Activated B cell treated with CpG ODN at 0.5 μM for 24 hours (primary cell): ENCODE results near the gene NOC3L. TPM values are rescaled to one million over a fixed set of nuclear protein-coding genes. Genes with fewer than 3 reads are reported as not detected.
A peak's percentile ranks its signal among the peaks of the same experiment; 100 is the strongest.

Source experiments
- ATAC-seq: fragments of 200-7000 bp; cut with Tn5 transposase; one replicate; pipeline ENCODE4 v1.10.0; 2021; ENCODE audit warnings: low read depth, mild to moderate bottlenecking, moderate library complexity
- CTCF ChIA-PET: fragments of 350-600 bp; sonication (Branson Sonifier 250); formaldehyde crosslinking; loops from one replicate; lab custom pipeline; 2021; ENCODE audit warnings: antibody characterized with exemption; lab: Charles Lee
- POLR2A ChIA-PET: fragments of 350-600 bp; sonication (Branson Sonifier 250); formaldehyde crosslinking; loops from one replicate; lab custom pipeline; 2021; ENCODE audit warnings: antibody characterized with exemption; lab: Charles Lee
- DNase-seq: peaks from one replicate; pipeline ENCODE4 v3.0.0; 2022
- H3K27ac Mint-ChIP-seq: one replicate; pipeline ENCODE4 v1.8.0; 2020; ENCODE audit warnings: mixed read lengths
- H3K27me3 Mint-ChIP-seq: one replicate; pipeline ENCODE4 v1.8.0; 2021; ENCODE audit warnings: mixed read lengths
- H3K36me3 Mint-ChIP-seq: one replicate; pipeline ENCODE4 v1.8.0; 2021; ENCODE audit warnings: low read depth, mixed read lengths
- H3K4me1 Mint-ChIP-seq: one replicate; pipeline ENCODE4 v1.8.0; 2021; ENCODE audit warnings: mixed read lengths
- H3K4me3 Mint-ChIP-seq: one replicate; pipeline ENCODE4 v1.8.0; 2020; ENCODE audit warnings: mild to moderate bottlenecking, mixed read lengths
- H3K9me3 Mint-ChIP-seq: one replicate; pipeline ENCODE4 v1.8.0; 2020; ENCODE audit warnings: mixed read lengths
- intact Hi-C: fragments of 100-400 bp; cut with micrococcal nuclease; formaldehyde crosslinking; loops from one replicate; pipeline ENCODE4 v1.15.1; 2024
- total RNA-seq: library from RNA; stranded (reverse); gene quantifications from 2 replicates; pipeline ENCODE4 v1.2.3, GENCODE V29; 2022
- TF ChIP-seq, protein P1 (sequence below): fragments of 200-600 bp; IDR thresholded peaks from one replicate; pipeline ENCODE4 v1.8.0; 2022; ENCODE audit warnings: antibody characterized with exemption, mild to moderate bottlenecking

The NOC3L gene, protein sequence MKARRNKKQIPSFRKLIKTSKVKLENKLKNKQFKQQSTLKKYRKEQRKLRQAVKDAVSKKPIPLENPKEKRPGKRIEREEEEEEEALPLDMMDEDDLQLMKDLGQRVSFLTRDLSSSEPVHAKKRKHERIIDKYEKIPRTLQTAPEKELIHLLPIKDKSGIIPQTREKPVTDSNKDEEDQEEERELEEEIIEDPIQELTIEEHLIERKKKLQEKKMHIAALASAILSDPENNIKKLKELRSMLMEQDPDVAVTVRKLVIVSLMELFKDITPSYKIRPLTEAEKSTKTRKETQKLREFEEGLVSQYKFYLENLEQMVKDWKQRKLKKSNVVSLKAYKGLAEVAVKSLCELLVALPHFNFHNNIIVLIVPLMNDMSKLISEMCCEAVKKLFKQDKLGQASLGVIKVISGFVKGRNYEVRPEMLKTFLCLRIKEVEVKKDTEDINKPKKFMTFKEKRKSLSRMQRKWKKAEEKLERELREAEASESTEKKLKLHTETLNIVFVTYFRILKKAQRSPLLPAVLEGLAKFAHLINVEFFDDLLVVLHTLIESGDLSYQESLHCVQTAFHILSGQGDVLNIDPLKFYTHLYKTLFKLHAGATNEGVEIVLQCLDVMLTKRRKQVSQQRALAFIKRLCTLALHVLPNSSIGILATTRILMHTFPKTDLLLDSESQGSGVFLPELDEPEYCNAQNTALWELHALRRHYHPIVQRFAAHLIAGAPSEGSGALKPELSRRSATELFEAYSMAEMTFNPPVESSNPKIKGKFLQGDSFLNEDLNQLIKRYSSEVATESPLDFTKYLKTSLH
- 46.7 and 50.8 TPM in 2 replicates for total RNA-seq

DNA sequence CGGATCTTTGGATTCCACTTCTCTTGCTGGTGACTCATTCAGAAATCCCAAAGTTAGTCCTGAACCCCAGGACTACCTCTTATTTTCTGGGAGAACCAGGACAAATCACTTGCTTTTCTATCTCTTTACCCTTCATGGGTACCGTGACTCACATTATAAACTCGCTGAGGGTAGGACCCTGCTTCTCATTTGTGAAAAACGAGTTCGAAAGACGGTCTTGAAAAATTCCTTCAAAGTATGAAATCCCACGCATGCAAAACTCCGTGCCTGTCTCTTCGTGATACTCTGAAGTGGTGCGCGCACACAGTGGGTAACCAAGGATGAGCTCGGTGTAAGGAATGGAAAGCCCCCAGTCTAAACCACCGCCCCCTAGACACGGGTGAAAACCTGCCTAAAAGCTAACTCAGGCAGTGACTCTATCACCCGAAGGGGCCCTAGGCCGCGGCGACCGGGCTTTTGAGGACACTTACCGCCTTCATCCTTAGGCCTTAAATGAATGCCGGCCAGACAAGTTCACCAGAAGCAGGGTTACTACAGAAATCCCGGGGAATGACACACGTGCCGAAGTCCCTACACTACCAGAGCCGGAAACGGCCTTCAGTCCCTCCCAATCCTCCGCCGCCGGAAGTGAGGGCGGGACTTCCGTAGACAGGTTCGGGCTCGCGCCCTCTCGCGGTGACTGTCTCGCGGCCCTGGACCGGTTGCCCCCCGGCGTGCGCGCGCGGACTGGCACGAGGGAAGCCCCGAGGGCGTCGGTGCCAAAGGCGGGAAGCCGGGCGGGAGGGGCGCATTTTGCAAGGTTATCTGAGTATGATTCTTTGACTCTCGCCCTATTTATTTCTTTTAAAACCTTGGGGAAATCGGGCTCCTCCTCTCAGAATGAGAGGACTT lies at the start of gene NOC3L:
Gene NOC3L, minus strand, starts transcription at position 580 of the 891 bp plus-strand sequence. Its CDS starts 101 bp downstream, at position 479.
- DNase-seq (peak; percentile 96), ATAC-seq (peak; percentile 93)
- Mint-ChIP-seq H3K27me3 (peaks cover 12% of the 10 kb centered on the region), H3K4me3 (peak within 1 kb of the TSS; percentile 98), H3K9me3 (no peaks in the 10 kb centered on the region), H3K4me1 (peaks cover 43% of the 10 kb centered on the region), H3K27ac (peak within 1 kb of the TSS; percentile 99), H3K36me3 (peaks cover 40% of the 10 kb centered on the region)
- intact Hi-C loops = loop anchor here (1.0 kb wide), 5 partner anchors 18 to 660 kb away; partner anchors contain the start of genes FRA10AC1 and HELLS
- ChIA-PET CTCF (interaction anchor here (0.6 to 2.5 kb wide), 9 partner anchors 9 to 84 kb away, joined by 3 to 8 read pairs (median 5); partner anchors contain the start of gene TBC1D12), POLR2A (interaction anchor here (0.7 to 2.9 kb wide), 9 partner anchors 10 to 660 kb away, joined by 3 to 52 read pairs (median 4); partner anchors contain the start of genes FRA10AC1, HELLS and TBC1D12)
- TF ChIP-seq, protein P1, sequence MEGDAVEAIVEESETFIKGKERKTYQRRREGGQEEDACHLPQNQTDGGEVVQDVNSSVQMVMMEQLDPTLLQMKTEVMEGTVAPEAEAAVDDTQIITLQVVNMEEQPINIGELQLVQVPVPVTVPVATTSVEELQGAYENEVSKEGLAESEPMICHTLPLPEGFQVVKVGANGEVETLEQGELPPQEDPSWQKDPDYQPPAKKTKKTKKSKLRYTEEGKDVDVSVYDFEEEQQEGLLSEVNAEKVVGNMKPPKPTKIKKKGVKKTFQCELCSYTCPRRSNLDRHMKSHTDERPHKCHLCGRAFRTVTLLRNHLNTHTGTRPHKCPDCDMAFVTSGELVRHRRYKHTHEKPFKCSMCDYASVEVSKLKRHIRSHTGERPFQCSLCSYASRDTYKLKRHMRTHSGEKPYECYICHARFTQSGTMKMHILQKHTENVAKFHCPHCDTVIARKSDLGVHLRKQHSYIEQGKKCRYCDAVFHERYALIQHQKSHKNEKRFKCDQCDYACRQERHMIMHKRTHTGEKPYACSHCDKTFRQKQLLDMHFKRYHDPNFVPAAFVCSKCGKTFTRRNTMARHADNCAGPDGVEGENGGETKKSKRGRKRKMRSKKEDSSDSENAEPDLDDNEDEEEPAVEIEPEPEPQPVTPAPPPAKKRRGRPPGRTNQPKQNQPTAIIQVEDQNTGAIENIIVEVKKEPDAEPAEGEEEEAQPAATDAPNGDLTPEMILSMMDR = peak; percentile 34

DNA sequence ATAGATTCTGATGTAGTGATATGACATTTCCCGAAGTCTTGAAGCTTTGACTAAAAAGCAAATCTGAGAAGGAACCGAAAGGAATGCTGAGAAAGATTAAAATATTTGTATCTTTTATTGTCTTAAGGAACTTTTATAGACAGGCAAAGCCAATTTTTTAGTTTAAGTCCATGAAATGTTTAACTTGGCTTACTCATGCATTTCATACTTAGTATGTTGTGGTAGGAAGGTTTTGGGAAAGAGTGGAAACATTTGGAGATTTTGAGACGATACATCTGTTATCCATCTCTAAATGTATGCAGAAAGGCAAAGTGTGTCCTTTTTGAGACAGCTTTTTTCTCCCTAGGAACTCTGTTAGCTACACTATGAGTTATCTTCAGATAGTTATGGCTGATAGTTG lies 49.7 kb upstream of the NOC3L start:
- POLR2A ChIA-PET = interaction anchor here (0.9 kb wide), 1 partner anchor 9 kb away, joined by 3 read pairs; no protein-coding TSS in a partner anchor
- no peak for DNase-seq
- CTCF ChIA-PET = interaction anchor here (1.1 kb wide), 1 partner anchor 11 kb away, joined by 4 read pairs; no protein-coding TSS in a partner anchor
- ATAC-seq = no peak
- H3K4me1 Mint-ChIP-seq = peaks cover 7% of the 10 kb centered on the region
- no peak overlapping the region for H3K27ac Mint-ChIP-seq
- H3K9me3 Mint-ChIP-seq = no peaks in the 10 kb centered on the region
- no peaks in the 10 kb centered on the region for H3K27me3 Mint-ChIP-seq
- TF ChIP-seq, protein P1 = no peak
- no peaks in the 10 kb centered on the region for H3K36me3 Mint-ChIP-seq
- no peak overlapping the region for H3K4me3 Mint-ChIP-seq
- intact Hi-C loops = no loop called here

DNA sequence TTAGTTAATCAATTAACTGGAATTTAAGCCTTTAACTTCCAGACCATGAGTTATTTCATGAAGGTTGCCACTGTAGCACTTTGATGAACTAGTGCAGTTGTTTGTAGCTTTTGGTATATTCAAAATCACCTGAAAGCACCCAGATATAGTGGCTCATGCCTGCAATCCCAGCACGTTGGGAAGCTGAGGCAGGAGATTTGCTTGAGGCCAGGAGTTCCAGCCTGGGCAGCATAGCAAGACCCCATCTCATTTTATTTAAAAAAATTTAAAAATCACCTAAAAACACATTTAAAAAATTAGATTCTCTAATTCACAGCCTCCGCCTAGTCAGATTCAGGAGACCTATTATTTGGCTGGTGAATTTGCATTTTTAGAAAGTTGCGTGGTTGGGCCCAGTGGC lies 48.6 kb upstream of the NOC3L start:
- Mint-ChIP-seq H3K27ac (no peak overlapping the region), H3K36me3 (no peaks in the 10 kb centered on the region), H3K9me3 (no peaks in the 10 kb centered on the region), H3K4me1 (peaks cover 6% of the 10 kb centered on the region), H3K27me3 (no peaks in the 10 kb centered on the region), H3K4me3 (no peak overlapping the region)
- TF ChIP-seq, protein P1 = no peak
- ATAC-seq (no peak), DNase-seq (no peak)
- ChIA-PET POLR2A (no interaction called here), CTCF (no interaction called here)
- intact Hi-C loops = no loop called here

DNA sequence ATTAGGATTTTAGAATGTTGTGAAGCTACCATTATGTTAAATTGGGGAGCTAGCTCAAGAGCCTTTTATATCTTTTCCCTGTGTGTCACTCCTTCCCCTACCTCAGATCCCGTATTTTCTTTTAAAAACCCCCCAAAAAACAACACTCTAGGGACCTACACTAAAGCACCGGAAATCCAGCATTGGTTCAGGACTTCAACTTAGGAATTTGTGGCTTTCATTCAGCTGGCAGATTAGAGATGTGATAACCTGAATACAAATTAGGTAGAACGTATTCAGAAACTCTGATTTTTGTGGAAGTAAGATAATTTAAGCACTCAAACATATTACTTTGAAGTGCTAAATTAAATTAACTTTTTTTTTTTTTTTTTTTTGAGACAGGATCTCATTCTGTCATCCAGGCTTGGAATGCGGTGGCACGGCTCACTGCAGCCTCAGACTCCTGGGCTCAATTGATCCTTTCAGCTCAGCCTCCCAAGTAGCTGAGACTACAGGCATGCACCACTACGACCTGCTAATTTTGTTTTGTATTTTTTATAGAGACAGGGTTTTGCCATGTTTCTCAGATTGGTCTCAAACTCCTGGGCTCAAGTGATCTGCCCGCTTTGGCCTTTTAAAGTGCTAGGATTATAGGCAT lies 46.4 kb upstream of the NOC3L start:
- DNase-seq (no peak), ATAC-seq (no peak)
- Mint-ChIP-seq H3K36me3 (no peaks in the 10 kb centered on the region), H3K4me3 (no peak overlapping the region), H3K27me3 (peaks cover 3% of the 10 kb centered on the region), H3K4me1 (peaks cover 6% of the 10 kb centered on the region), H3K27ac (no peak overlapping the region), H3K9me3 (no peaks in the 10 kb centered on the region)
- ChIA-PET POLR2A (interaction anchor here (0.7 kb wide), 1 partner anchor 33 kb away, joined by 5 read pairs; no protein-coding TSS in a partner anchor), CTCF (no interaction called here)
- intact Hi-C loops = no loop called here
- TF ChIP-seq, protein P1 = no peak
